ENCODE measurements around the gene PLSCR4.

The PLSCR4 gene

GRCh38 chr3:146187334-146187950, 63.5 kb downstream of the PLSCR4 start:
- Histone ChIP-seq H2BK5ac (ENCODE audit: low read length) (no peak overlapping the region), H2BK15ac (ENCODE audit: low read length) (no peak overlapping the region), H2AK5ac (ENCODE audit: low read depth, low read length) (no peak overlapping the region), H3K36me3 (replicated peaks in 1 of 2; ENCODE audit: control insufficient read depth in 2 of 2, insufficient read depth in 2 of 2, low read length in 2 of 2) (no peaks in the 10 kb centered on the region), H3K4ac (ENCODE audit: low read length) (no peak overlapping the region), H3K79me1 (ENCODE audit: low read depth, low read length) (no peaks in the 10 kb centered on the region), H3K9me3 (replicated peaks in 1 of 2; ENCODE audit: control insufficient read depth in 2 of 2, insufficient read depth in 1 of 2, low read depth in 1 of 2, low read length in 2 of 2) (no peaks in the 10 kb centered on the region), H3K18ac (ENCODE audit: low read length) (no peak overlapping the region), H3K14ac (ENCODE audit: low read length) (no peak overlapping the region), H3K23ac (ENCODE audit: low read depth, low read length, poor library complexity) (no peak overlapping the region), H3K9ac (ENCODE audit: low read depth, low read length, poor library complexity) (no peak overlapping the region), H4K91ac (ENCODE audit: low read depth, low read length, poor library complexity) (no peak overlapping the region), H2AFZ (ENCODE audit: low read length) (no peak overlapping the region), H4K8ac (ENCODE audit: low read depth, low read length) (no peak overlapping the region), H3K4me3 (ENCODE audit: low read length in 2 of 2) (no peak overlapping the region), H2BK12ac (ENCODE audit: low read length) (no peak overlapping the region), H3K4me2 (ENCODE audit: insufficient read depth, low read length, poor library complexity, severe bottlenecking) (no peak overlapping the region), H3K27me3 (ENCODE audit: control insufficient read depth in 3 of 3, insufficient read depth in 3 of 3, low read depth in 1 of 3, low read length in 3 of 3) (no peaks in the 10 kb centered on the region), H3K27ac (replicated peaks; ENCODE audit: low read length) (no peak overlapping the region), H3K4me1 (ENCODE audit: control insufficient read depth in 2 of 2, insufficient read depth in 1 of 2, low read depth in 1 of 2, low read length in 2 of 2) (no peaks in the 10 kb centered on the region), H2BK120ac (ENCODE audit: low read depth, low read length) (no peak overlapping the region)
- no CpG with 5 or more reads among the region's 2 CpGs for WGBS, 2 donors (ENCODE audit: extremely low coverage in 2 of 2, insufficient read length in 2 of 2, insufficient replicate concordance in 1 of 2)
- peak; percentile 11 for DNase-seq (ENCODE audit: low spot score)

- H3K36me3 ChIP-seq (replicated peaks in 1 of 2; ENCODE audit: control insufficient read depth in 2 of 2, insufficient read depth in 2 of 2, low read length in 2 of 2) = no peaks in the 10 kb centered on the region
- no CpG with 5 or more reads among the region's 2 CpGs for WGBS, 2 donors (ENCODE audit: extremely low coverage in 2 of 2, insufficient read length in 2 of 2, insufficient replicate concordance in 1 of 2)
Measured at GRCh38 chr3:146184241-146185015, 66.5 kb downstream of the PLSCR4 start.

GRCh38 chr3:146181216-146181615, 69.7 kb downstream of the PLSCR4 start:
- no peak overlapping the region for H3K23ac ChIP-seq (ENCODE audit: low read depth, low read length, poor library complexity)
- no peak overlapping the region for H2AFZ ChIP-seq (ENCODE audit: low read length)
- H3K4me3 ChIP-seq (ENCODE audit: low read length in 2 of 2) = no peak overlapping the region
- H2BK12ac ChIP-seq (ENCODE audit: low read length) = no peak overlapping the region
- H3K36me3 ChIP-seq (replicated peaks in 1 of 2; ENCODE audit: control insufficient read depth in 2 of 2, insufficient read depth in 2 of 2, low read length in 2 of 2) = no peaks in the 10 kb centered on the region
- H3K18ac ChIP-seq (ENCODE audit: low read length) = no peak overlapping the region
- H3K4me1 ChIP-seq (ENCODE audit: control insufficient read depth in 2 of 2, insufficient read depth in 1 of 2, low read depth in 1 of 2, low read length in 2 of 2) = peaks cover 0 to 1% of the 10 kb centered on the region in 2 donors
- H2AK5ac ChIP-seq (ENCODE audit: low read depth, low read length) = no peak overlapping the region
- H3K9me3 ChIP-seq (replicated peaks in 1 of 2; ENCODE audit: control insufficient read depth in 2 of 2, insufficient read depth in 1 of 2, low read depth in 1 of 2, low read length in 2 of 2) = no peaks in the 10 kb centered on the region
- no peak overlapping the region for H2BK5ac ChIP-seq (ENCODE audit: low read length)
- no peaks in the 10 kb centered on the region for H3K79me1 ChIP-seq (ENCODE audit: low read depth, low read length)
- H3K27me3 ChIP-seq (ENCODE audit: control insufficient read depth in 3 of 3, insufficient read depth in 3 of 3, low read depth in 1 of 3, low read length in 3 of 3) = no peaks in the 10 kb centered on the region
- no peak overlapping the region for H3K9ac ChIP-seq (ENCODE audit: low read depth, low read length, poor library complexity)
- WGBS, 2 donors (ENCODE audit: extremely low coverage in 2 of 2, insufficient read length in 2 of 2, insufficient replicate concordance in 1 of 2) = no CpG with 5 or more reads among the region's 5 CpGs
- DNase-seq (ENCODE audit: low spot score) = no peak
- H3K27ac ChIP-seq (replicated peaks; ENCODE audit: low read length) = no peak overlapping the region
- no peak overlapping the region for H3K14ac ChIP-seq (ENCODE audit: low read length)
- H3K4me2 ChIP-seq (ENCODE audit: insufficient read depth, low read length, poor library complexity, severe bottlenecking) = no peak overlapping the region
- no peak overlapping the region for H2BK15ac ChIP-seq (ENCODE audit: low read length)
- H2BK120ac ChIP-seq (ENCODE audit: low read depth, low read length) = no peak overlapping the region
- H4K91ac ChIP-seq (ENCODE audit: low read depth, low read length, poor library complexity) = no peak overlapping the region
- H4K8ac ChIP-seq (ENCODE audit: low read depth, low read length) = no peak overlapping the region
- no peak overlapping the region for H3K4ac ChIP-seq (ENCODE audit: low read length)

More at GRCh38 chr3:146184241-146185015, 66.5 kb downstream of the PLSCR4 start:
- no peak overlapping the region for H2BK12ac ChIP-seq (ENCODE audit: low read length)
- H3K79me1 ChIP-seq (ENCODE audit: low read depth, low read length) = no peaks in the 10 kb centered on the region
- no peaks in the 10 kb centered on the region for H3K27me3 ChIP-seq (ENCODE audit: control insufficient read depth in 3 of 3, insufficient read depth in 3 of 3, low read depth in 1 of 3, low read length in 3 of 3)
- no peak overlapping the region for H4K91ac ChIP-seq (ENCODE audit: low read depth, low read length, poor library complexity)
- no peak overlapping the region for H2AFZ ChIP-seq (ENCODE audit: low read length)
- H3K23ac ChIP-seq (ENCODE audit: low read depth, low read length, poor library complexity) = no peak overlapping the region
- no peak overlapping the region for H2BK120ac ChIP-seq (ENCODE audit: low read depth, low read length)
- no peak overlapping the region for H3K18ac ChIP-seq (ENCODE audit: low read length)
- H3K9me3 ChIP-seq (replicated peaks in 1 of 2; ENCODE audit: control insufficient read depth in 2 of 2, insufficient read depth in 1 of 2, low read depth in 1 of 2, low read length in 2 of 2) = no peaks in the 10 kb centered on the region
- no peak for DNase-seq (ENCODE audit: low spot score)
- H3K14ac ChIP-seq (ENCODE audit: low read length) = no peak overlapping the region
- no peak overlapping the region for H4K8ac ChIP-seq (ENCODE audit: low read depth, low read length)
- no peak overlapping the region for H3K9ac ChIP-seq (ENCODE audit: low read depth, low read length, poor library complexity)
- H2BK5ac ChIP-seq (ENCODE audit: low read length) = no peak overlapping the region
- H2BK15ac ChIP-seq (ENCODE audit: low read length) = no peak overlapping the region
- H3K4me3 ChIP-seq (ENCODE audit: low read length in 2 of 2) = no peak overlapping the region
- H3K4ac ChIP-seq (ENCODE audit: low read length) = no peak overlapping the region
- H3K4me1 ChIP-seq (ENCODE audit: control insufficient read depth in 2 of 2, insufficient read depth in 1 of 2, low read depth in 1 of 2, low read length in 2 of 2) = no peaks in the 10 kb centered on the region
- H3K4me2 ChIP-seq (ENCODE audit: insufficient read depth, low read length, poor library complexity, severe bottlenecking) = no peak overlapping the region
- H3K27ac ChIP-seq (replicated peaks; ENCODE audit: low read length) = no peak overlapping the region
- no peak overlapping the region for H2AK5ac ChIP-seq (ENCODE audit: low read depth, low read length)

GRCh38 chr3:146180376-146180775, 70.5 kb downstream of the PLSCR4 start:
- no peak overlapping the region for H2AK5ac ChIP-seq (ENCODE audit: low read depth, low read length)
- H2BK12ac ChIP-seq (ENCODE audit: low read length) = no peak overlapping the region
- H3K4me1 ChIP-seq (ENCODE audit: control insufficient read depth in 2 of 2, insufficient read depth in 1 of 2, low read depth in 1 of 2, low read length in 2 of 2) = peaks cover 0 to 1% of the 10 kb centered on the region in 2 donors
- H3K4me3 ChIP-seq (ENCODE audit: low read length in 2 of 2) = no peak overlapping the region
- H4K91ac ChIP-seq (ENCODE audit: low read depth, low read length, poor library complexity) = no peak overlapping the region
- no peak overlapping the region for H3K4me2 ChIP-seq (ENCODE audit: insufficient read depth, low read length, poor library complexity, severe bottlenecking)
- no peak overlapping the region for H2BK15ac ChIP-seq (ENCODE audit: low read length)
- no peaks in the 10 kb centered on the region for H3K79me1 ChIP-seq (ENCODE audit: low read depth, low read length)
- H3K23ac ChIP-seq (ENCODE audit: low read depth, low read length, poor library complexity) = no peak overlapping the region
- H3K27ac ChIP-seq (replicated peaks; ENCODE audit: low read length) = no peak overlapping the region
- H3K14ac ChIP-seq (ENCODE audit: low read length) = no peak overlapping the region
- no peaks in the 10 kb centered on the region for H3K36me3 ChIP-seq (replicated peaks in 1 of 2; ENCODE audit: control insufficient read depth in 2 of 2, insufficient read depth in 2 of 2, low read length in 2 of 2)
- no peak overlapping the region for H2BK120ac ChIP-seq (ENCODE audit: low read depth, low read length)
- H3K27me3 ChIP-seq (ENCODE audit: control insufficient read depth in 3 of 3, insufficient read depth in 3 of 3, low read depth in 1 of 3, low read length in 3 of 3) = no peaks in the 10 kb centered on the region
- H4K8ac ChIP-seq (ENCODE audit: low read depth, low read length) = no peak overlapping the region
- no peak overlapping the region for H3K18ac ChIP-seq (ENCODE audit: low read length)
- no peaks in the 10 kb centered on the region for H3K9me3 ChIP-seq (replicated peaks in 1 of 2; ENCODE audit: control insufficient read depth in 2 of 2, insufficient read depth in 1 of 2, low read depth in 1 of 2, low read length in 2 of 2)
- no peak overlapping the region for H2AFZ ChIP-seq (ENCODE audit: low read length)
- DNase-seq (ENCODE audit: low spot score) = no peak
- H3K9ac ChIP-seq (ENCODE audit: low read depth, low read length, poor library complexity) = no peak overlapping the region
- no peak overlapping the region for H2BK5ac ChIP-seq (ENCODE audit: low read length)
- no CpG with 5 or more reads among the region's 6 CpGs for WGBS, 2 donors (ENCODE audit: extremely low coverage in 2 of 2, insufficient read length in 2 of 2, insufficient replicate concordance in 1 of 2)
- H3K4ac ChIP-seq (ENCODE audit: low read length) = no peak overlapping the region

Data from neuronal stem cell (in vitro differentiated cells).